MM.1S (cell line): Measurements from ENCODE around the gene C20orf202.

Source experiments
- DNase-seq: peaks from one replicate; pipeline ENCODE4 v3.0.0-alpha.2; 2015
- H2AFZ ChIP-seq: fragments of 300-600 bp; sonication (generic); 2 replicates; pipeline ENCODE4 v1.6.0; 2016; ENCODE audit warnings: antibody characterized with exemption, low read length
- H3F3A ChIP-seq: fragments of 300-600 bp; sonication (generic); 2 replicates; pipeline ENCODE4 v1.6.1; 2016; ENCODE audit warnings: mild to moderate bottlenecking, antibody characterized with exemption, low read length, moderate library complexity, mixed read lengths; ENCODE audit not compliant: insufficient read depth
- H3K27ac ChIP-seq: fragments of 300-600 bp; sonication (generic); 2 replicates; pipeline ENCODE4 v1.5.1; 2016; ENCODE audit warnings: mild to moderate bottlenecking, low read length
- H3K27me3 ChIP-seq: fragments of 300-600 bp; sonication (generic); replicated peaks from 2 replicates; pipeline ENCODE4 v1.6.0; 2016; ENCODE audit warnings: low read length; ENCODE audit not compliant: insufficient read depth
- H3K36me3 ChIP-seq: fragments of 300-600 bp; sonication (generic); replicated peaks from 2 replicates; pipeline ENCODE4 v1.6.1; 2016; ENCODE audit warnings: mild to moderate bottlenecking, low read length, mixed read lengths; ENCODE audit not compliant: insufficient read depth
- H3K4me1 ChIP-seq: fragments of 300-600 bp; sonication (generic); 2 replicates; pipeline ENCODE4 v1.6.1; 2016; ENCODE audit warnings: low read length, mixed read lengths
- H3K4me2 ChIP-seq: fragments of 300-600 bp; sonication (generic); 2 replicates; pipeline ENCODE4 v1.6.0; 2016; ENCODE audit warnings: low read depth, low read length
- H3K4me3 ChIP-seq: fragments of 300-600 bp; sonication (generic); 2 replicates; pipeline ENCODE4 v1.5.1; 2016; ENCODE audit warnings: low read length, mixed read lengths
- H3K79me2 ChIP-seq: fragments of 300-600 bp; sonication (generic); 2 replicates; pipeline ENCODE4 v1.6.1; 2016; ENCODE audit warnings: mixed run types, low read length, mixed read lengths
- H3K9ac ChIP-seq: fragments of 300-600 bp; sonication (generic); 2 replicates; pipeline ENCODE4 v1.6.1; 2016; ENCODE audit warnings: low read length, mixed read lengths
- H3K9me2 ChIP-seq: fragments of 300-600 bp; sonication (generic); replicated peaks from 2 replicates; pipeline ENCODE4 v1.6.1; 2016; ENCODE audit warnings: mild to moderate bottlenecking, low read length, mixed read lengths; ENCODE audit not compliant: insufficient read depth
- H3K9me3 ChIP-seq: fragments of 300-600 bp; sonication (generic); replicated peaks from 2 replicates; pipeline ENCODE4 v1.6.1; 2016; ENCODE audit warnings: mild to moderate bottlenecking, low read length, mixed read lengths; ENCODE audit not compliant: insufficient read depth
- H4K20me1 ChIP-seq: fragments of 300-600 bp; sonication (generic); 2 replicates; pipeline ENCODE4 v1.6.1; 2016; ENCODE audit warnings: mild to moderate bottlenecking, low read length, moderate library complexity, mixed read lengths; ENCODE audit not compliant: insufficient read depth
- CTCF ChIP-seq: fragments of 300-600 bp; sonication (generic); IDR thresholded peaks from 2 replicates; pipeline ENCODE4 v1.5.1; 2016; ENCODE audit warnings: antibody characterized with exemption, low read length, mixed read lengths
- EZH2 ChIP-seq: fragments of 300-600 bp; sonication (generic); optimal IDR thresholded peaks from 2 replicates; pipeline ENCODE3; 2017; ENCODE audit warnings: low read depth, mild to moderate bottlenecking, antibody characterized with exemption, low read length, mixed read lengths
- EZH2phosphoT487 ChIP-seq: fragments of 300-600 bp; sonication (generic); IDR thresholded peaks from 2 replicates; pipeline ENCODE4 v1.6.1; 2018; ENCODE audit warnings: antibody characterized with exemption, low read length

Gene C20orf202

DNA sequence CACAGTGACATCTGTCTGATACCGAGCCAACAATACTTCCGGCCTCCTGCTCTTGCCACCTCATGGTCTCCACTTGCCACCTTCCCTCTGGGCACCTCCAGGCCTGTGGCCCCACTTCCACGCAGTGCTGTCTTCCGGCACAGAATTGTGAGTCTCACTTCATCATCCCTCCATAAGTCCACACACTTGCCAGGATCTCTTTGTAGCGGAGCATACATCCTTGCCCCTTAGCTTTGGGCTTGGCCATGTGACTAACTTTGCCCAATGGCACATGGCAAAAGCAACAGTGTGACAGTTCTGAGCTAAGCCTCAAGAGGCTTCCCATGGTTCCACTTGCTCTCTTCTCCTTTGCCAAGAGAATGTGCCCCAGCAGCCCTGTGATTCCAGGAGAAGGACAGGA lies 4.5 kb upstream of the C20orf202 start:
- Histone ChIP-seq H3F3A (no peaks in the 10 kb centered on the region), H3K36me3 (no peaks in the 10 kb centered on the region), H3K79me2 (no peaks in the 10 kb centered on the region), H3K4me1 (no peaks in the 10 kb centered on the region), H3K4me3 (no peak overlapping the region), H3K9me3 (no peaks in the 10 kb centered on the region), H3K4me2 (no peak overlapping the region), H3K9me2 (no peaks in the 10 kb centered on the region), H2AFZ (no peak overlapping the region), H3K27me3 (no peaks in the 10 kb centered on the region), H3K9ac (no peak overlapping the region), H4K20me1 (no peaks in the 10 kb centered on the region), H3K27ac (no peak overlapping the region)
- DNase-seq: no peak
- TF ChIP-seq CTCF: no peak
- TF ChIP-seq EZH2phosphoT487: no peak
- no peak for TF ChIP-seq EZH2

DNA sequence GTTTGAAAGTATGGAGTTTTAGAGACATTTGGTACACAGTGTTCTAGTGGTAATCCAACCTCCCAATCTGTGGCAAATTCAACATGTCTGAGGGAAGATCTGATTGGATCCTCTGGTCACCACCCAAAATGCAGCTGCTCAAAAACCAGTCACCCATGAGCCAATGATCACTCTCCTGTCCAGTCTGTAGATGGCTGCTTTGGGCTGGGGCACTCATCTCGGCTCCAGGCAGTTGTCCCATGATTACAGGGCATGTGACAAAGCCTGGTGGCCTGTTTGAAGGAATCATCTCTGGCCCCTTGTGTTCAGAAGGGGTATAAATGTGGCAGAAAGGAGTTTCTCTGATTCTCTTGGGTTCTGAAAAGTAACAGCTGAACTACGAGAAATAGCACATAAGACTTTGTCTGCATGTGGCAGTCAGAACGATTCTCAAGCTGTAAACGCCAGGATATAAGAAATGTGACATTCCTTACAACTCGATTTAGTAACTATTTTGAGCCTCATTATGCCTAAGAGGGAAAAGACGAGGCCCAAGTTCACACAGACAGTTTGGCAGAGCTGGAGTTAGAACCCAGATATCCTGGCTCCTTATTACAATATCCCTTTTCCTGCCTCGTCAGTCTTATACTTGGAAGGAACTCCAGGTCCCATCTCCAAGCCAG lies 3.9 kb upstream of the C20orf202 start:
- no peak overlapping the region for H3K4me3 ChIP-seq
- no peaks in the 10 kb centered on the region for H3K9me2 ChIP-seq
- H3K79me2 ChIP-seq: no peaks in the 10 kb centered on the region
- no peaks in the 10 kb centered on the region for H3F3A ChIP-seq
- TF ChIP-seq CTCF: no peak
- TF ChIP-seq EZH2: no peak
- TF ChIP-seq EZH2phosphoT487: no peak
- no peak overlapping the region for H3K27ac ChIP-seq
- no peaks in the 10 kb centered on the region for H3K27me3 ChIP-seq
- H2AFZ ChIP-seq: no peak overlapping the region; the same call in 1 of the 2 replicates
- H3K4me2 ChIP-seq: no peak overlapping the region
- no peaks in the 10 kb centered on the region for H3K4me1 ChIP-seq
- no peaks in the 10 kb centered on the region for H4K20me1 ChIP-seq
- no peak overlapping the region for H3K9ac ChIP-seq
- no peak for DNase-seq
- H3K36me3 ChIP-seq: no peaks in the 10 kb centered on the region
- no peaks in the 10 kb centered on the region for H3K9me3 ChIP-seq

- Histone ChIP-seq H2AFZ (peak overlapping the region; percentile 5; the same call in 1 of the 2 replicates), H4K20me1 (no peaks in the 10 kb centered on the region), H3K9me2 (no peaks in the 10 kb centered on the region), H3K36me3 (no peaks in the 10 kb centered on the region), H3K4me1 (no peaks in the 10 kb centered on the region), H3F3A (no peaks in the 10 kb centered on the region), H3K79me2 (no peaks in the 10 kb centered on the region), H3K4me3 (no peak overlapping the region), H3K4me2 (peak overlapping the region; percentile 3; the same call in 1 of the 2 replicates), H3K9ac (no peak overlapping the region), H3K27ac (no peak overlapping the region), H3K27me3 (no peaks in the 10 kb centered on the region), H3K9me3 (no peaks in the 10 kb centered on the region)
- no peak for TF ChIP-seq CTCF
- no peak for TF ChIP-seq EZH2
- TF ChIP-seq EZH2phosphoT487: no peak
- DNase-seq: peak; percentile 30
Measured at GRCh38 chr20:1199964-1200363, 3.3 kb upstream of the C20orf202 start.
